ENCODE results near the gene ITGA2.

- TF ChIP-seq POLR2A (IDR thresholded peaks at IDR 0.05; ENCODE audit: borderline replicate concordance, extremely low read depth, insufficient read depth, insufficient read length) (no peak), CTCF (IDR thresholded peaks at IDR 0.05 in 2 of 3, conservative IDR thresholded peaks at IDR 0.05 in 1 of 3; ENCODE audit: borderline replicate concordance in 1 of 3, insufficient read depth in 1 of 3, low read depth in 2 of 3, low read length in 2 of 3) (no peak), SRF (IDR thresholded peaks at IDR 0.05; ENCODE audit: low read depth) (no peak), MAX (IDR thresholded peaks at IDR 0.05) (no peak), SP1 (IDR thresholded peaks at IDR 0.05; ENCODE audit: low read depth) (no peak), ATF3 (IDR thresholded peaks at IDR 0.05) (no peak), EZH2 (IDR thresholded peaks at IDR 0.05) (no peak), YY1 (IDR thresholded peaks at IDR 0.05; ENCODE audit: extremely low read depth, insufficient replicate concordance, low read depth, low read length) (no peak), CBX3 (IDR thresholded peaks at IDR 0.05; ENCODE audit: low read depth) (no peak), ZNF274 (IDR thresholded peaks at IDR 0.05; ENCODE audit: low read depth, low read length) (no peak), EZH2phosphoT487 (IDR thresholded peaks at IDR 0.05; ENCODE audit: borderline replicate concordance) (no peak), RAD21 (IDR thresholded peaks at IDR 0.05; ENCODE audit: low read depth) (no peak), FOSL1 (IDR thresholded peaks at IDR 0.05; ENCODE audit: low read depth) (no peak), JUND (IDR thresholded peaks at IDR 0.05) (no peak)
Observed at GRCh38 chr5:53067641-53068040, 78.5 kb downstream of the ITGA2 start.
